Panc1 (cell line): ENCODE results near the gene FAM3C. TPM values are rescaled to one million over a fixed set of nuclear protein-coding genes. Genes with fewer than 3 reads are reported as not detected.
A peak's percentile ranks its signal among the peaks of the same experiment; 100 is the strongest.

Source experiments
- ATAC-seq: fragments of 200-7000 bp; cut with Tn5 transposase; 2 replicates; pipeline ENCODE4 v1.9.1; 2020; ENCODE audit warnings: mild to moderate bottlenecking, moderate library complexity
- BruUV-seq: library from RNA; stranded (reverse); fragments of 400-500 nt; replicated peaks from 2 replicates; lab custom pipeline; 2021; lab: Mats Ljungman, UMichigan
- CTCF ChIA-PET: fragments of 300-600 bp; sonication (Branson Sonifier 250); formaldehyde crosslinking; loops from one replicate; lab custom pipeline; 2022; ENCODE audit warnings: antibody characterized with exemption; lab: Charles Lee
- POLR2A ChIA-PET: fragments of 300-600 bp; sonication (Branson Sonifier 250); formaldehyde crosslinking; loops from one replicate; lab custom pipeline; 2022; ENCODE audit warnings: antibody characterized with exemption; lab: Charles Lee
- DNase-seq: peaks from one replicate; pipeline ENCODE4 v3.0.0-alpha.2; 2010; ENCODE audit warnings: low read depth, low spot score
- H3K27ac ChIP-seq: 2 replicates; pipeline ENCODE4 v1.5.1; 2011; ENCODE audit warnings: mild to moderate bottlenecking, low read length, inconsistent platforms
- H3K27me3 ChIP-seq: fragments of 200-500 bp; sonication (Bioruptor generic); 2 replicates; pipeline ENCODE4 v1.6.0; 2014; ENCODE audit warnings: low read length, inconsistent platforms; ENCODE audit not compliant: control insufficient read depth, insufficient read depth
- H3K36me3 ChIP-seq: fragments of 200-500 bp; sonication (Bioruptor generic); 2 replicates; pipeline ENCODE4 v1.5.1; 2014; ENCODE audit warnings: inconsistent platforms, mild to moderate bottlenecking, low read length, moderate library complexity; ENCODE audit not compliant: control insufficient read depth, insufficient read depth
- H3K4me1 ChIP-seq: 2 replicates; pipeline ENCODE4 v1.5.1; 2011; ENCODE audit warnings: inconsistent platforms, mild to moderate bottlenecking, low read length, moderate library complexity; ENCODE audit not compliant: control insufficient read depth, insufficient read depth
- H3K4me3 ChIP-seq, 2 experiments: 2 replicates each; pipeline ENCODE4 v1.5.1; 2011 to 2012; ENCODE audit warnings: low read depth in 2 of 2, low read length in 2 of 2, mild to moderate bottlenecking in 2 of 2, inconsistent platforms in 1 of 2, moderate library complexity in 1 of 2
- H3K9me3 ChIP-seq: fragments of 200-500 bp; sonication (Bioruptor generic); 2 replicates; pipeline ENCODE4 v1.5.1; 2014; ENCODE audit warnings: low read depth, mild to moderate bottlenecking, inconsistent platforms, low read length, moderate library complexity; ENCODE audit not compliant: control insufficient read depth, insufficient read depth
- POLR2AphosphoS5 ChIP-seq: IDR thresholded peaks from 2 replicates; pipeline ENCODE4 v1.6.1; 2012; ENCODE audit warnings: mild to moderate bottlenecking, low read depth, low read length, moderate library complexity
- SIN3A ChIP-seq: IDR thresholded peaks from 2 replicates; pipeline ENCODE4 v1.6.1; 2012; ENCODE audit warnings: low read depth, mild to moderate bottlenecking, low read length, moderate library complexity, borderline replicate concordance; ENCODE audit not compliant: insufficient read depth
- TCF7L2 ChIP-seq: IDR thresholded peaks from 2 replicates; pipeline ENCODE4 v1.6.1; 2011; ENCODE audit warnings: mild to moderate bottlenecking, low read depth, low read length, inconsistent platforms
- in situ Hi-C: cut with HindIII; loops from 2 replicates; pipeline ENCODE4 v1.10.0; 2016; ENCODE audit warnings: low sequenced_read_pairs, low pct_unique_long_range_greater_than_20kb
- intact Hi-C: fragments of 100-400 bp; cut with micrococcal nuclease; formaldehyde crosslinking; loops from one replicate; pipeline ENCODE4 v1.10.0; 2022; ENCODE audit not compliant: unreplicated experiment
- total RNA-seq: library from RNA; stranded (reverse); gene quantifications from one replicate; pipeline ENCODE4 v1.2.1, GENCODE V29; 2021; ENCODE audit not compliant: unreplicated experiment
- TF ChIP-seq, protein P1 (sequence below): fragments of 450-650 bp; IDR thresholded peaks from 2 replicates; pipeline ENCODE4 v1.5.1; 2017; ENCODE audit warnings: mild to moderate bottlenecking
- TF ChIP-seq, protein P2 (sequence below), 2 experiments: IDR thresholded peaks; 2 replicates each; pipeline ENCODE4 v1.6.1; 2011 to 2012; ENCODE audit warnings: low read depth in 2 of 2, control low read depth in 1 of 2, low read length in 1 of 2, mild to moderate bottlenecking in 1 of 2, moderate library complexity in 1 of 2; ENCODE audit not compliant: insufficient read depth in 1 of 2

FAM3C gene
- total RNA-seq, 1 experiment from 2014 or later = 55.4 TPM

DNA sequence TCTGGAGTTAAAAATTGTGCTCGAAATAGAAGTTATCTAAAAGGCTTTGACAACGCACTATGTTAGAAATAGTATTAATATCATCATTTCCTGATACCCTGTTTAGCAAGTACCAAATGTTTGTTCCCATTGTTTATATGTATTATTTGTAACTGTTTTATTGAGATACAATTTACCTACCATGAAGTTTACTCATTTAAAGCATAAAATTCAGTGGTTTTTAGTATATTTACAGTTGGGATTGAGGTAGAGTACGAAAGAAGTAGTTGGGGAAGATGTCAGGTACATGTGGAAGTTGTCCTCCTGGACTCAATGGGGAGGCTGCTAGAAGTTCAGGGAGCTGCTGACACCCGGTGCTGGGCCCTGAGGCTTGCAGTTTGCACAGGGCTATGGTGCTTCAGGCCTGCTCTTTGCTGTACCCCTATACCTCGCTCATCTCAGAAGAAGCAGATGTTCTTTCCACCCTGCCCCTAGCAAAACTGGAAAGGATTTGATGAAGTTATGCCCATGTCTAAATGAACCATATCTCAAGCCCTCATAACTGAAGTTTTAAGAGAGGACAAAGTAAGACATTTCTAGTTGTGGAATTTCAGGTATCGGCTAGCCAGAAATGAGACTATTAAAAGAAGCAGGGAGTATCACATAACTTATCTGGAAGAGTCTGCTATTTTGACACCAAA, 92.5 kb downstream of the FAM3C start:
- in situ Hi-C loops (no loop called here), intact Hi-C loops (no loop called here)
- CTCF ChIA-PET = no interaction called here
- Histone ChIP-seq H3K4me1 (peaks cover 7% of the 10 kb centered on the region; the same call in 1 of the 2 replicates), H3K36me3 (no peaks in the 10 kb centered on the region), H3K4me3 (no peak overlapping the region), H3K27ac (no peak overlapping the region), H3K27me3 (no peaks in the 10 kb centered on the region), H3K9me3 (no peaks in the 10 kb centered on the region)
- ATAC-seq = no peak
- TF ChIP-seq, protein P1, sequence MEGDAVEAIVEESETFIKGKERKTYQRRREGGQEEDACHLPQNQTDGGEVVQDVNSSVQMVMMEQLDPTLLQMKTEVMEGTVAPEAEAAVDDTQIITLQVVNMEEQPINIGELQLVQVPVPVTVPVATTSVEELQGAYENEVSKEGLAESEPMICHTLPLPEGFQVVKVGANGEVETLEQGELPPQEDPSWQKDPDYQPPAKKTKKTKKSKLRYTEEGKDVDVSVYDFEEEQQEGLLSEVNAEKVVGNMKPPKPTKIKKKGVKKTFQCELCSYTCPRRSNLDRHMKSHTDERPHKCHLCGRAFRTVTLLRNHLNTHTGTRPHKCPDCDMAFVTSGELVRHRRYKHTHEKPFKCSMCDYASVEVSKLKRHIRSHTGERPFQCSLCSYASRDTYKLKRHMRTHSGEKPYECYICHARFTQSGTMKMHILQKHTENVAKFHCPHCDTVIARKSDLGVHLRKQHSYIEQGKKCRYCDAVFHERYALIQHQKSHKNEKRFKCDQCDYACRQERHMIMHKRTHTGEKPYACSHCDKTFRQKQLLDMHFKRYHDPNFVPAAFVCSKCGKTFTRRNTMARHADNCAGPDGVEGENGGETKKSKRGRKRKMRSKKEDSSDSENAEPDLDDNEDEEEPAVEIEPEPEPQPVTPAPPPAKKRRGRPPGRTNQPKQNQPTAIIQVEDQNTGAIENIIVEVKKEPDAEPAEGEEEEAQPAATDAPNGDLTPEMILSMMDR = no peak
- no peak for TF ChIP-seq TCF7L2
- TF ChIP-seq, protein P2, sequence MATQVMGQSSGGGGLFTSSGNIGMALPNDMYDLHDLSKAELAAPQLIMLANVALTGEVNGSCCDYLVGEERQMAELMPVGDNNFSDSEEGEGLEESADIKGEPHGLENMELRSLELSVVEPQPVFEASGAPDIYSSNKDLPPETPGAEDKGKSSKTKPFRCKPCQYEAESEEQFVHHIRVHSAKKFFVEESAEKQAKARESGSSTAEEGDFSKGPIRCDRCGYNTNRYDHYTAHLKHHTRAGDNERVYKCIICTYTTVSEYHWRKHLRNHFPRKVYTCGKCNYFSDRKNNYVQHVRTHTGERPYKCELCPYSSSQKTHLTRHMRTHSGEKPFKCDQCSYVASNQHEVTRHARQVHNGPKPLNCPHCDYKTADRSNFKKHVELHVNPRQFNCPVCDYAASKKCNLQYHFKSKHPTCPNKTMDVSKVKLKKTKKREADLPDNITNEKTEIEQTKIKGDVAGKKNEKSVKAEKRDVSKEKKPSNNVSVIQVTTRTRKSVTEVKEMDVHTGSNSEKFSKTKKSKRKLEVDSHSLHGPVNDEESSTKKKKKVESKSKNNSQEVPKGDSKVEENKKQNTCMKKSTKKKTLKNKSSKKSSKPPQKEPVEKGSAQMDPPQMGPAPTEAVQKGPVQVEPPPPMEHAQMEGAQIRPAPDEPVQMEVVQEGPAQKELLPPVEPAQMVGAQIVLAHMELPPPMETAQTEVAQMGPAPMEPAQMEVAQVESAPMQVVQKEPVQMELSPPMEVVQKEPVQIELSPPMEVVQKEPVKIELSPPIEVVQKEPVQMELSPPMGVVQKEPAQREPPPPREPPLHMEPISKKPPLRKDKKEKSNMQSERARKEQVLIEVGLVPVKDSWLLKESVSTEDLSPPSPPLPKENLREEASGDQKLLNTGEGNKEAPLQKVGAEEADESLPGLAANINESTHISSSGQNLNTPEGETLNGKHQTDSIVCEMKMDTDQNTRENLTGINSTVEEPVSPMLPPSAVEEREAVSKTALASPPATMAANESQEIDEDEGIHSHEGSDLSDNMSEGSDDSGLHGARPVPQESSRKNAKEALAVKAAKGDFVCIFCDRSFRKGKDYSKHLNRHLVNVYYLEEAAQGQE (IDR thresholded peaks at IDR 0.05; ENCODE audit: insufficient read depth in 1 of 2, low read depth in 2 of 2, low read length in 1 of 2) = no peak
- TF ChIP-seq SIN3A = no peak
- no peak for TF ChIP-seq POLR2AphosphoS5
- no TSS peak for BruUV-seq
- POLR2A ChIA-PET = no interaction called here
- DNase-seq = no peak

DNA sequence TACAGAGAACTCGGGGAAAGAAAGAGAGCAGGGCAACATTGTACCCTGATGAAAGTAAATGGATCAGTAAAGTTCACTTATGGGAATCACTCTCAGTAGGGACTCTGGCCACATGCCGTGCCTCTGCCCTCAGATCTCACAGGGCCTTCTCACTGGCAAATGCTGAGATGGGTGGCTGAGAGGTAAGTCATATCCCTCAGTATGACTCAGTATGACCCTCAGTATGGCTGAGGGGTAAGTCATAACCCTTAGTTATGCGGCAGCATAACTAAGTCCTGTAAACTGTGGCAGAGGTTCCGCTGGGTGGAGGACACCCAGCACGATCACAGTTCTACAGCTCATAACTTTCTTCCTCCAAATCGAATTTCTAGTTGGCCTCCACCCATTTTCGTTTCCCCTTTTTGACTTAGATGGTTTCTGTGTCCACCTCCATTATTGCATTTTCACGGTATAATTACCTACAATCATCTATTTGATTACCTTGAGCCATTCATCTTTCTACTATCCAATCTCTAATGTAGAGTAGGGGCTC, 93.8 kb downstream of the FAM3C start:
- intact Hi-C loops (no loop called here), in situ Hi-C loops (no loop called here)
- POLR2A ChIA-PET = no interaction called here
- no peaks in the 10 kb centered on the region for H3K36me3 ChIP-seq
- no peaks in the 10 kb centered on the region for H3K27me3 ChIP-seq
- BruUV-seq = no TSS peak
- no peaks in the 10 kb centered on the region for H3K9me3 ChIP-seq
- H3K4me1 ChIP-seq = peaks cover 13% of the 10 kb centered on the region; the same call in 1 of the 2 replicates
- CTCF ChIA-PET = no interaction called here
- ATAC-seq (peak; percentile 80), DNase-seq (peak; percentile 22)
- H3K4me3 ChIP-seq = no peak overlapping the region
- no peak overlapping the region; the same call in 1 of the 2 replicates for H3K27ac ChIP-seq
- TF ChIP-seq, protein P1 = no peak
- TF ChIP-seq, protein P2 (IDR thresholded peaks at IDR 0.05; ENCODE audit: insufficient read depth in 1 of 2, low read depth in 2 of 2, low read length in 1 of 2) = no peak
- TF ChIP-seq POLR2AphosphoS5 (no peak), SIN3A (no peak), TCF7L2 (no peak)
